HEK293 (cell line): ENCODE results near the gene MYO1E.

ENCODE experiments used
- CTCF ChIP-seq: fragments of 450-650 bp; formaldehyde crosslinking; IDR thresholded peaks from 2 replicates; pipeline ENCODE4 v1.5.1; 2016; ENCODE audit warnings: missing biosample characterization, missing genetic modification characterization
- HOXA7 ChIP-seq: sonication (generic); formaldehyde crosslinking; IDR thresholded peaks from 2 replicates; pipeline ENCODE4 v1.8.1; 2022; ENCODE audit warnings: missing genetic modification reagents, borderline replicate concordance
- PRDM2 ChIP-seq: fragments of 450-650 bp; formaldehyde crosslinking; IDR thresholded peaks from 2 replicates; pipeline ENCODE4 v1.5.1; 2016; ENCODE audit warnings: missing biosample characterization, missing genetic modification characterization, borderline replicate concordance
- YY1 ChIP-seq: fragments of 450-650 bp; formaldehyde crosslinking; IDR thresholded peaks from 2 replicates; pipeline ENCODE4 v1.5.1; 2018; ENCODE audit warnings: missing biosample characterization, missing genetic modification characterization
- ZEB2 ChIP-seq: fragments of 450-650 bp; formaldehyde crosslinking; IDR thresholded peaks from 2 replicates; pipeline ENCODE4 v1.5.1; 2016; ENCODE audit warnings: missing biosample characterization, missing genetic modification characterization
- ZNF555 ChIP-seq: fragments of 450-650 bp; formaldehyde crosslinking; conservative IDR thresholded peaks from 2 replicates; pipeline ENCODE4 v1.5.1; 2017; ENCODE audit warnings: missing biosample characterization, mild to moderate bottlenecking, missing genetic modification characterization, inconsistent platforms
- ZNF561 ChIP-seq: fragments of 450-650 bp; IDR thresholded peaks from 2 replicates; pipeline ENCODE4 v1.5.1; 2018; ENCODE audit warnings: missing biosample characterization, missing genetic modification characterization, borderline replicate concordance
- ZNF600 ChIP-seq: fragments of 450-650 bp; formaldehyde crosslinking; IDR thresholded peaks from 2 replicates; pipeline ENCODE4 v1.5.1; 2016; ENCODE audit warnings: missing biosample characterization, missing genetic modification characterization
- ZNF704 ChIP-seq: fragments of 450-650 bp; formaldehyde crosslinking; IDR thresholded peaks from 2 replicates; pipeline ENCODE4 v1.5.1; 2016; ENCODE audit warnings: missing biosample characterization, missing genetic modification characterization
- TF ChIP-seq, protein P1 (sequence below): IDR thresholded peaks from 2 replicates; pipeline ENCODE4 v1.6.1; 2011; ENCODE audit warnings: mild to moderate bottlenecking, low read depth, low read length, borderline replicate concordance

- no peak for TF ChIP-seq CTCF (tag by site-specific recombination)
- TF ChIP-seq HOXA7: no peak
- TF ChIP-seq ZEB2 (tag by site-specific recombination): no peak
- TF ChIP-seq ZNF555: no peak
- TF ChIP-seq YY1: no peak
- no peak for TF ChIP-seq ZNF561
- TF ChIP-seq ZNF704 (tag by site-specific recombination): no peak
- TF ChIP-seq PRDM2 (tag by site-specific recombination): no peak
- TF ChIP-seq, protein P1, sequence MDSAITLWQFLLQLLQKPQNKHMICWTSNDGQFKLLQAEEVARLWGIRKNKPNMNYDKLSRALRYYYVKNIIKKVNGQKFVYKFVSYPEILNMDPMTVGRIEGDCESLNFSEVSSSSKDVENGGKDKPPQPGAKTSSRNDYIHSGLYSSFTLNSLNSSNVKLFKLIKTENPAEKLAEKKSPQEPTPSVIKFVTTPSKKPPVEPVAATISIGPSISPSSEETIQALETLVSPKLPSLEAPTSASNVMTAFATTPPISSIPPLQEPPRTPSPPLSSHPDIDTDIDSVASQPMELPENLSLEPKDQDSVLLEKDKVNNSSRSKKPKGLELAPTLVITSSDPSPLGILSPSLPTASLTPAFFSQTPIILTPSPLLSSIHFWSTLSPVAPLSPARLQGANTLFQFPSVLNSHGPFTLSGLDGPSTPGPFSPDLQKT: no peak
- TF ChIP-seq ZNF600 (tag by site-specific recombination): no peak
These were observed 26.9 kb upstream of the MYO1E start for GRCh38 chr15:59399465-59400102.
